A673 (cell line): ENCODE results near the gene AP1M1. TPM values are rescaled to one million over a fixed set of nuclear protein-coding genes. Genes with fewer than 3 reads are reported as not detected.
A peak's percentile ranks its signal among the peaks of the same experiment; 100 is the strongest.

Source experiments
- Bru-seq: library from RNA; stranded (reverse); fragments of 400-500 nt; gene quantifications from one replicate; lab custom pipeline; 2021; lab: Mats Ljungman, UMichigan
- BruChase-seq, 2 experiments: library from RNA; stranded (reverse); fragments of 400-500 nt; gene quantifications; one replicate each; lab custom pipeline; 2021; lab: Mats Ljungman, UMichigan
- BruUV-seq: library from RNA; stranded (reverse); fragments of 400-500 nt; replicated peaks from 2 replicates; lab custom pipeline; 2021; lab: Mats Ljungman, UMichigan
- CTCF ChIA-PET: fragments of 300-600 bp; sonication (Branson Sonifier 250); formaldehyde crosslinking; loops from one replicate; lab custom pipeline; 2022; ENCODE audit warnings: antibody characterized with exemption; lab: Charles Lee
- POLR2A ChIA-PET: fragments of 300-600 bp; sonication (Branson Sonifier 250); formaldehyde crosslinking; loops from one replicate; lab custom pipeline; 2022; ENCODE audit warnings: antibody characterized with exemption; ENCODE audit not compliant: low non-redundant PET; lab: Charles Lee
- DNase-seq: peaks from one replicate; pipeline ENCODE4 v3.0.0-alpha.2; 2015; ENCODE audit warnings: low spot score
- H3K27ac ChIP-seq: fragments of 200-600 bp; sonication (generic); 2 replicates; pipeline ENCODE4 v1.5.1; 2016; ENCODE audit warnings: mixed run types, low read depth, mild to moderate bottlenecking, mixed read lengths, antibody characterized with exemption, low read length; ENCODE audit not compliant: poor library complexity, severe bottlenecking
- H3K27me3 ChIP-seq: fragments of 200-600 bp; sonication (generic); replicated peaks from 2 replicates; pipeline ENCODE4 v1.6.1; 2017; ENCODE audit warnings: mixed run types, low read depth, mild to moderate bottlenecking, mixed read lengths, antibody characterized with exemption, low read length; ENCODE audit not compliant: insufficient read depth, poor library complexity
- H3K36me3 ChIP-seq: fragments of 200-600 bp; sonication (generic); 2 replicates; pipeline ENCODE4 v1.6.1; 2016; ENCODE audit warnings: mixed run types, mild to moderate bottlenecking, mixed read lengths, antibody characterized with exemption, low read length; ENCODE audit not compliant: insufficient read depth, poor library complexity, severe bottlenecking
- H3K4me1 ChIP-seq: fragments of 200-600 bp; sonication (generic); 2 replicates; pipeline ENCODE4 v1.6.1; 2017; ENCODE audit warnings: mixed run types, mild to moderate bottlenecking, mixed read lengths, antibody characterized with exemption, low read length; ENCODE audit not compliant: insufficient read depth, poor library complexity, severe bottlenecking
- H3K4me3 ChIP-seq: fragments of 200-600 bp; sonication (generic); 2 replicates; pipeline ENCODE4 v1.5.1; 2016; ENCODE audit warnings: low read depth, mixed run types, mild to moderate bottlenecking, mixed read lengths, low read length; ENCODE audit not compliant: poor library complexity, severe bottlenecking
- H3K9me3 ChIP-seq: fragments of 200-600 bp; sonication (generic); 2 replicates; pipeline ENCODE4 v1.6.1; 2016; ENCODE audit warnings: mixed run types, low read depth, mild to moderate bottlenecking, mixed read lengths, antibody characterized with exemption, low read length; ENCODE audit not compliant: poor library complexity, severe bottlenecking
- CTCF ChIP-seq: fragments of 300-800, 200-600 bp; sonication (generic); conservative IDR thresholded peaks from 2 replicates; pipeline ENCODE4 v1.5.1; 2017; ENCODE audit warnings: low read depth, mild to moderate bottlenecking, antibody characterized with exemption, low read length, moderate library complexity, mixed read lengths
- EZH2 ChIP-seq: fragments of 200-600 bp; sonication (generic); IDR thresholded peaks from 2 replicates; pipeline ENCODE4 v1.6.1; 2017; ENCODE audit warnings: borderline replicate concordance, low read depth, mild to moderate bottlenecking, mixed read lengths, antibody characterized with exemption, low read length; ENCODE audit not compliant: poor library complexity, severe bottlenecking
- intact Hi-C: fragments of 100-400 bp; cut with micrococcal nuclease; formaldehyde crosslinking; loops from one replicate; pipeline ENCODE4 v1.10.0; 2022; ENCODE audit not compliant: unreplicated experiment
- long read RNA-seq: library from polyadenylated mRNA; stranded (forward); transcript quantifications from one replicate; pipeline ENCODE4 v2.0.0, GENCODE V29; 2022
- total RNA-seq: library from RNA; stranded (reverse); gene quantifications from 2 replicates; pipeline ENCODE4 v1.2.3, GENCODE V29; 2021

The AP1M1 gene
- total RNA-seq: 105 and 116 TPM in 2 replicates
- percentile 65 among the genes with signal in this experiment for Bru-seq, nascent RNA
- percentile 73 among the genes with signal in this experiment for BruChase-seq, experiment 1, labeled RNA remaining after a 2-hour chase
- percentile 80 among the genes with signal in this experiment for BruChase-seq, experiment 2, labeled RNA remaining after a 6-hour chase
- long read RNA-seq, full-length matches to known transcripts: 229 of 259 reads
- long read RNA-seq, partial matches to known transcripts: 6 of 259 reads
- long read RNA-seq, other reads (novel, unspliced or antisense): 24 of 259 reads

GRCh38 chr19:16197622-16198369 is at the start of gene AP1M1:
Gene AP1M1, plus strand, starts transcription at chr19:16197911. Its CDS starts 116 bp downstream, at chr19:16198027.
- POLR2A ChIA-PET: interaction anchor here (0.6 to 0.8 kb wide), 2 partner anchors 8 to 13 kb away, joined by 3 to 14 read pairs; partner anchors contain the start of gene FAM32A
- CTCF ChIA-PET: interaction anchor here (0.7 to 1.0 kb wide), 2 partner anchors 12 to 156 kb away, joined by 3 to 6 read pairs; partner anchors contain the start of gene FAM32A

GRCh38 chr19:16148443-16149229 is 49.1 kb upstream of the AP1M1 start:
- TF ChIP-seq CTCF (no peak), EZH2 (no peak)

More at GRCh38 chr19:16197622-16198369, at the start of gene AP1M1:
- peaks cover 22% of the 10 kb centered on the region for H3K36me3 ChIP-seq
- peak within 1 kb of the TSS; percentile 56 for H3K27ac ChIP-seq
- no peaks in the 10 kb centered on the region for H3K9me3 ChIP-seq
- intact Hi-C loops: no loop called here
- DNase-seq: peak; percentile 98
- H3K4me1 ChIP-seq: peaks cover 11% of the 10 kb centered on the region
- no TSS peak for BruUV-seq
- no peaks in the 10 kb centered on the region for H3K27me3 ChIP-seq
- peak within 1 kb of the TSS; percentile 92 for H3K4me3 ChIP-seq
- no peak for TF ChIP-seq CTCF
- no peak for TF ChIP-seq EZH2

More at GRCh38 chr19:16148443-16149229, 49.1 kb upstream of the AP1M1 start:
- no peaks in the 10 kb centered on the region for H3K27me3 ChIP-seq
- no peak overlapping the region for H3K4me3 ChIP-seq
- CTCF ChIA-PET: no interaction called here
- intact Hi-C loops: no loop called here
- no TSS peak for BruUV-seq
- H3K36me3 ChIP-seq: no peaks in the 10 kb centered on the region
- H3K27ac ChIP-seq: no peak overlapping the region
- POLR2A ChIA-PET: no interaction called here
- H3K9me3 ChIP-seq: no peaks in the 10 kb centered on the region
- no peak for DNase-seq
- H3K4me1 ChIP-seq: no peaks in the 10 kb centered on the region
